ENCODE results near the gene FMNL2.

DNA sequence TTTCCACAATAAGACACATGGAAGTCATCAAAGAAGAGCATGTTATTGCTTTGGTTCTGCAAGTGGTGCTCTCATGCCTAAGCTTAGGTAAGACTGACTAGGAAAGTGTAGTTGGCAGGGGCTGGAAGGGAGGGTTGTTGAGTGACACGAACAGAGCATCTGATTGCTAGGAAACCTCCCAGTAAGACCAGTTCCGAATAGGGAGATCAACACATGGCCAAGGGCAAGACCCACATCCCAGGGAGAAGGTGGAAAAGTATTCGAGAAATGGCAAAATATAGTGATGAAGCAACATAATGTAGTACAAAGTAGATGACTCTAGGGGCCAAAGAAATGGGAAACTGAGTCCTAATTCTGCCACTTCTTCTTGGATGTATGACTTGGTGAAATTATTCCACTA is 33.8 kb upstream of the FMNL2 start:
- no peak for TF ChIP-seq EZH2 (IDR thresholded peaks at IDR 0.05; ENCODE audit: low read depth)
- TF ChIP-seq, protein P1, sequence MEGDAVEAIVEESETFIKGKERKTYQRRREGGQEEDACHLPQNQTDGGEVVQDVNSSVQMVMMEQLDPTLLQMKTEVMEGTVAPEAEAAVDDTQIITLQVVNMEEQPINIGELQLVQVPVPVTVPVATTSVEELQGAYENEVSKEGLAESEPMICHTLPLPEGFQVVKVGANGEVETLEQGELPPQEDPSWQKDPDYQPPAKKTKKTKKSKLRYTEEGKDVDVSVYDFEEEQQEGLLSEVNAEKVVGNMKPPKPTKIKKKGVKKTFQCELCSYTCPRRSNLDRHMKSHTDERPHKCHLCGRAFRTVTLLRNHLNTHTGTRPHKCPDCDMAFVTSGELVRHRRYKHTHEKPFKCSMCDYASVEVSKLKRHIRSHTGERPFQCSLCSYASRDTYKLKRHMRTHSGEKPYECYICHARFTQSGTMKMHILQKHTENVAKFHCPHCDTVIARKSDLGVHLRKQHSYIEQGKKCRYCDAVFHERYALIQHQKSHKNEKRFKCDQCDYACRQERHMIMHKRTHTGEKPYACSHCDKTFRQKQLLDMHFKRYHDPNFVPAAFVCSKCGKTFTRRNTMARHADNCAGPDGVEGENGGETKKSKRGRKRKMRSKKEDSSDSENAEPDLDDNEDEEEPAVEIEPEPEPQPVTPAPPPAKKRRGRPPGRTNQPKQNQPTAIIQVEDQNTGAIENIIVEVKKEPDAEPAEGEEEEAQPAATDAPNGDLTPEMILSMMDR (conservative IDR thresholded peaks at IDR 0.05) = no peak

Measured in PC-9 (cell line).